C4-2B (cell line): ENCODE data around the gene SMIM26.

Experiments used
- CTCF ChIP-seq: fragments of 450-650 bp; conservative IDR thresholded peaks from 2 replicates; pipeline ENCODE4 v1.5.1; 2017; ENCODE audit warnings: mild to moderate bottlenecking
- ZFX ChIP-seq: fragments of 450-650 bp; IDR thresholded peaks from 2 replicates; pipeline ENCODE4 v1.6.1; 2017

- TF ChIP-seq CTCF, result no peak
- no peak for TF ChIP-seq ZFX
These were observed 47.0 kb downstream of the SMIM26 start for GRCh38 chr20:18614244-18614643.
